H1 (cell line): ENCODE measurements around the gene MACROH2A1. TPM values are rescaled to one million over a fixed set of nuclear protein-coding genes. Genes with fewer than 3 reads are reported as not detected.

ENCODE experiments used
- BCL11A ChIP-seq, 2 experiments: IDR thresholded peaks; one replicate each; pipeline ENCODE4 v1.6.1; 2011; ENCODE audit warnings: low read depth in 2 of 2, low read length in 2 of 2, mild to moderate bottlenecking in 2 of 2
- BRCA1 ChIP-seq: IDR thresholded peaks from 2 replicates; pipeline ENCODE4 v1.6.1; 2012; ENCODE audit warnings: low read depth, low read length, improper control_type of control experiment
- CBX5 ChIP-seq: fragments of 300-800, 300-1000 bp; sonication (generic); IDR thresholded peaks from 2 replicates; pipeline ENCODE4 v1.7.1; 2016; ENCODE audit warnings: antibody characterized with exemption, low read length, low read depth
- EP300 ChIP-seq, 2 experiments: IDR thresholded peaks; 1 replicate in 1 of 2; 2 replicates in 1 of 2; pipeline ENCODE4 v1.6.1; 2011 to 2012; ENCODE audit warnings: low read depth in 2 of 2, low read length in 2 of 2, mild to moderate bottlenecking in 2 of 2, borderline replicate concordance in 1 of 2, inconsistent platforms in 1 of 2, moderate library complexity in 1 of 2
- GTF2F1 ChIP-seq: IDR thresholded peaks from 2 replicates; pipeline ENCODE4 v1.6.1; 2012; ENCODE audit warnings: low read depth, low read length, improper control_type of control experiment, borderline replicate concordance
- JUND ChIP-seq: IDR thresholded peaks from 2 replicates; pipeline ENCODE4 v1.6.1; 2011; ENCODE audit warnings: mild to moderate bottlenecking, improper control_type of control experiment, low read length
- KDM4A ChIP-seq: IDR thresholded peaks from one replicate; pipeline ENCODE4 v1.7.1; 2012; ENCODE audit warnings: low read depth, mild to moderate bottlenecking, moderate library complexity, low read length, inconsistent platforms; ENCODE audit not compliant: severe bottlenecking
- POLR2AphosphoS5 ChIP-seq: IDR thresholded peaks from 2 replicates; pipeline ENCODE4 v1.6.1; 2011; ENCODE audit warnings: low read depth, low read length
- RFX5 ChIP-seq: IDR thresholded peaks from 2 replicates; pipeline ENCODE4 v1.6.1; 2011; ENCODE audit warnings: low read depth, low read length, improper control_type of control experiment, borderline replicate concordance
- SAP30 ChIP-seq: fragments of 300-600 bp; sonication (generic); IDR thresholded peaks from 2 replicates; pipeline ENCODE4 v1.7.1; 2012; ENCODE audit warnings: low read length, moderate library complexity, mild to moderate bottlenecking, inconsistent platforms; ENCODE audit not compliant: insufficient read depth, insufficient replicate concordance
- SP1 ChIP-seq: IDR thresholded peaks from 2 replicates; pipeline ENCODE4 v1.6.1; 2011; ENCODE audit warnings: low read depth, low read length
- polyA plus RNA-seq, 7 experiments: library from polyadenylated mRNA; depleted of rRNA in 3 of 7; stranded (reverse) in 5 of 7; unstranded in 2 of 7; fragments of >200 nt in 5 of 7; fragments of 200-250 nt in 2 of 7; gene quantifications; 1 replicate in 5 of 7; 2 replicates in 1 of 7; 4 replicates in 1 of 7; pipeline versions ENCODE4 v1.2.1 to v1.2.3, GENCODE V29; 2011 to 2013; ENCODE audit warnings: missing spikeins in 2 of 7, mixed read lengths in 2 of 7
- total RNA-seq: library from RNA; stranded (reverse); fragmentation: NEBNext Ultra II Directional; extraction: Animal tissue kit (Norgen Biotek cat#: 25700); gene quantifications from 2 replicates; pipeline ENCODE4 v1.2.1, GENCODE V29; 2021

Gene MACROH2A1
- total and polyA plus RNA-seq, 2 of the 8 experiments (the other 6 are each of a cell fraction or from before 2014, with no cell fraction given), result 60.0 to 92.3 TPM

- no peak for TF ChIP-seq GTF2F1
- no peak for TF ChIP-seq SP1
- TF ChIP-seq KDM4A, result no peak
- TF ChIP-seq SAP30, result no peak
- no peak for TF ChIP-seq RFX5
- no peak for TF ChIP-seq JUND
- no peak for TF ChIP-seq POLR2AphosphoS5
- TF ChIP-seq BRCA1, result no peak
- TF ChIP-seq EP300 (IDR thresholded peaks at IDR 0.05; ENCODE audit: borderline replicate concordance in 1 of 2, low read depth in 2 of 2, low read length in 2 of 2), result no peak
- TF ChIP-seq BCL11A (IDR thresholded peaks at IDR 0.05; ENCODE audit: low read depth in 2 of 2, low read length in 2 of 2), result no peak
- TF ChIP-seq CBX5, result no peak
- TF ChIP-seq, all 59 proteins: peak for 0
Observed at GRCh38 chr5:135386886-135387628, 12.0 kb downstream of the MACROH2A1 start (continued).
